SK-N-SH (cell line): Measurements from ENCODE around the gene POLA2.

Source experiments
- CTCF ChIP-seq: fragments of 200-600 bp; sonication (generic); IDR thresholded peaks from 2 replicates; pipeline ENCODE4 v1.6.1; 2017; ENCODE audit warnings: antibody characterized with exemption, mild to moderate bottlenecking, moderate library complexity
- REST ChIP-seq: IDR thresholded peaks from 2 replicates; pipeline ENCODE4 v1.6.1; 2012; ENCODE audit warnings: mild to moderate bottlenecking, low read depth, low read length, moderate library complexity

- TF ChIP-seq CTCF (no peak), REST (no peak)
Observed at GRCh38 chr11:65297026-65297672, 35.4 kb downstream of the POLA2 start.
